WI38 (cell line): ENCODE data around the gene PTPRT.
"Not testable (repeated sequence)": the region's sequence is repeated elsewhere in the genome, so short reads cannot be mapped to it uniquely, and the experiment has no call there.

Experiments used
- H3K4me3 ChIP-seq: 2 replicates; pipeline ENCODE4 v1.5.1; 2011; ENCODE audit warnings: low read depth, mild to moderate bottlenecking, control low read depth, low read length
- CTCF ChIP-seq: IDR thresholded peaks from 2 replicates; pipeline ENCODE4 v1.5.1; 2012; ENCODE audit warnings: low read depth, mild to moderate bottlenecking, control low read depth, low read length

Gene PTPRT

GRCh38 chr20:43170771-43171170 is 18.9 kb downstream of the PTPRT start:
- TF ChIP-seq CTCF, result no peak
- no peak overlapping the region for H3K4me3 ChIP-seq

GRCh38 chr20:43167615-43168014 is 22.1 kb downstream of the PTPRT start:
- no peak overlapping the region for H3K4me3 ChIP-seq
- no peak for TF ChIP-seq CTCF

- no peak overlapping the region for H3K4me3 ChIP-seq
- no peak for TF ChIP-seq CTCF
Measured at GRCh38 chr20:43167021-43167420, 22.7 kb downstream of the PTPRT start.

GRCh38 chr20:43165611-43166010 is 24.1 kb downstream of the PTPRT start:
- no peak overlapping the region for H3K4me3 ChIP-seq
- no peak for TF ChIP-seq CTCF

GRCh38 chr20:43164736-43165135 is 25.0 kb downstream of the PTPRT start:
- not testable (repeated sequence) for H3K4me3 ChIP-seq

GRCh38 chr20:43161716-43162115 is 28.0 kb downstream of the PTPRT start:
- H3K4me3 ChIP-seq, result no peak overlapping the region
- no peak for TF ChIP-seq CTCF

GRCh38 chr20:43160941-43161340 is 28.8 kb downstream of the PTPRT start:
- TF ChIP-seq CTCF, result no peak
- no peak overlapping the region for H3K4me3 ChIP-seq

- no peak overlapping the region for H3K4me3 ChIP-seq
- no peak for TF ChIP-seq CTCF
Measured at GRCh38 chr20:43159994-43160393, 29.7 kb downstream of the PTPRT start.
